IPS DF 4.7 (cell line): Measurements from ENCODE around the gene TASOR.

Source experiments
- DNase-seq: peaks from one replicate; pipeline ENCODE4 v3.0.0-alpha.2; 2013; ENCODE audit warnings: low spot score; ENCODE audit errors: extremely low read depth

Gene TASOR

GRCh38 chr3:56689303-56689702 is 6.2 kb upstream of the TASOR start:
- DNase-seq = no peak

GRCh38 chr3:56688191-56688590 is 5.1 kb upstream of the TASOR start:
- no peak for DNase-seq

GRCh38 chr3:56684029-56684428 is 964 bp upstream of the TASOR start:
- DNase-seq = no peak

DNA sequence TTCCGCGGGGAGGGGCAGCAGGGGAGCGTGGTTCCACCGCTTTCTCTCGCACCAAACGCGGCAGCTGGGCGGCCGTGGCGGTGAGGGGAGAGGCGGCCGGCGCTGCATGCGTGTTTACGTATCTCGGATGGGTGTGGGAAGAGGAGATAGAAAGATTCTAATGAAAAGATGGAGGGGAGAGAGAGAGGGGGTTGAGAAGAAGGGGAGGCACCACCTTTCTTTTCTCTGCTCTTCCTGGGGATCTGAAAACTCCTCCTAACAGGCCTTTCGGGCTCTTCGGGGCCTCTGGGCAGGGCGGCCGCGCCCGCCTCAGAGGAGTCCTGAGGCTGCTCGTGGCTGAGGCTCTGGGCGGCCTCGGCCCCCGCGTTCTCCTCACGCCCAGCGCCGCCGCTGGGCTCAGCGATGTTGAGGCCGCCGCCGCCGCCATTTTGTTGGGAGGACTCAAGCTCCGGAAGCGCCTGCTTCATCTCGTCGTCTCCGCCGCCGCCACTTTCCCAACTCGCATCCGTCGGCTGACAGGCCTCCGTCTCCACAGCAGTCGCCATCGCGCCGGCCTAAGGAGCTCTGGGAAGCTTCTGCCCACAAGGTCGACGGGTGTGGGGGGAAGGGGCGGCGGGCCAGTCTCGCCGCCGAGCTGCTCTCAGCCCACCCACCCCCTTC is 473 bp downstream of the TASOR start:
- no peak for DNase-seq

DNA sequence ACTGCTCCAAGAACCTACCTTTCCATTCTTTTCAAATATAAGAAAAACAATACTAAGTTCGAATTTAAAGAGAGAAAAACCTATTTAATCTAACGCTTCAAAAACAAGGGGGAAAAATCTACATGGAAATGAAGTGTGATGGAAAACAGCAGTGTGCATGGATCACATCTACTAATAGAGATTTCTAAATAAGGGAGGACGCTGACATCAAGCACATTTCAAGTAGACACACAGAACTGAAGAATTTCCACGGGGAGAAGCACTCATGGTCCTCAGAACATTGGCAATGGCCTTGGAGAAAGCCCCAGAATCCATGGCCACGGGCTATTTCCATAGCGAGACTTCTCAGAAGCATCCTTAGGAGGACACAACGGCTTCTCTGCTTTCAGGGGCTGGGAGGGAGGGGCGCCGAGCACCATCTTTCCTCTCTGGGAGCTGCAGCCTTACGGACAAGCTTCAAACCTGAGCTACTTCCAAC is 1.0 kb downstream of the TASOR start:
- DNase-seq = no peak

- DNase-seq = no peak
These were observed 2.9 kb downstream of the TASOR start for GRCh38 chr3:56680054-56680580.

GRCh38 chr3:56677286-56677685 is 5.8 kb downstream of the TASOR start:
- DNase-seq = no peak

DNA sequence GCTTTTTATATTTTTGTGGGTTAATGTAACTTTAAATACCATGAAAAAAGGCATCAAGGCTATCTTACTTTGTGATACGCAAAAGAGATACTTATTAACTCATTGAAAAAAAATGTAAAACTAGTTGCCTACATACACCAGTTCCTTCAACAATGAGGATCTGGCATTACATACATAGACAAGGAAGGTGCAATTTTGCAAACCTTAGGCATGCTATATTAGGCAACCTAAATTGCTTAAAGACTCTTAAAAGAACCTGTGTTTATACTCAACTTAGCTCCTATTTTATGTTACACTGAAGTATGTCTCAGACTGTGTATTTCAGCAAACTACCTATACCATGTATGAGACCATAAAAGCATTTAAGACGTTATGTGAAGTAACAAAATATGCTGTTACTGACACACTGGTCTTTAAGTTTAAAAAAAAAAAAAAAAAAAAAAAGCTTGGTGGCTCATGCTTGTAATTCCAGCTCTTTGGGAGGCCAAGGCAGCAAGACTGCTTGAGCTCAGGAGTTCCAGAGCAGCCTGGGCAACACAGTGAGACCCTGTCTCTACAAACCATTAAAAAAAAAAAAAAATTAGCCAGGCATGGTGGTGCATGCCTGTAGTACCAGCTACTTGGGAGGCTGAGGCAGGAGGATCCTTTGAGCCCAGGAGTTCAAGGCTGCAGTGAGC is 9.1 kb downstream of the TASOR start:
- no peak for DNase-seq

DNA sequence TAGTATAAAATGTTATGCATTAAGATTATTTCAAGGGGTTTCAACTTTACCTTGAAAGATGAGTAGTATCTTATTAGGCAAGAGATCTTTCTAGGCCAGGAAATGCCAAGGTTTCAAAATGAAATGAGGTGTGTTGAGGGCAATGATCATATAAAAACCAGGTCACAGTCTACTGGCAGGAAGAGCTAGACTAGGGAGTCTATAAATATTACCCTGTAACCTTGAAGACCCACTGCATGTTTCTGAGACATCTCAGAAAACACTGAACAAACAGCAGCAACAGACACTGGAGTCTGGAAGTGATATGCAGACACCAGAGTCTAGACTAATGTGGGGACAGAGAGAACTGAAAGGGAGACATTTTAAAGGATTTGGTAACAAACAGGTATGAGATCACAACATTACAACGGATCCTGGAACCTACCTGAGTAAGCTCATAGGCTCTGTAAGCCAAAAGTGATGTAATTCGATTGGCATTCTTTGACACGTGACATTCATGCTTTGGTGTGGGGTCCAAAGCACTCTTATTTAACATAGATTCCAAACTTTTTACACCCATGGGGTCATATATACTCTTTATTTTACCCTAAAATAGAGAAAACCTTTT is 15.0 kb downstream of the TASOR start:
- DNase-seq = no peak

DNA sequence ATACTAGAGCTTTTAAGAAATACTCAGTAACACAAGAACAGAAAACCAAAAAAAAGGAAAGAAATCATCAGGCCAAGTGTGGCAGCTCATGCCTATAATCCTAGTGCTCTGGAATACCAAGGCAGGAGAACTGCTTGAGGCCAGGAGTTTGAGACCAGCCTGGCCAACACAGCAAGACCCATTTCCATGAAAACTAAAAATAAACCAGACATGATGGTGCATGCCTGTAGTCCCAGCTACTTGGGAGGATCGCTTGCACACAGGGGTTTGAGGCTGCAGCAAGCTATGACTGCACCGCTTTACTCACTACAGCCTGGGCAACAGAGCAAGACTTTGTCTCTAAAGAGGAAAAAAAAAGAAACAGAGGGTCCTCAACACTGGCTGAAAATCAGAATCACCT is 18.2 kb downstream of the TASOR start:
- DNase-seq = no peak

- DNase-seq = no peak
These were observed 27.4 kb downstream of the TASOR start for GRCh38 chr3:56655709-56656108.

DNA sequence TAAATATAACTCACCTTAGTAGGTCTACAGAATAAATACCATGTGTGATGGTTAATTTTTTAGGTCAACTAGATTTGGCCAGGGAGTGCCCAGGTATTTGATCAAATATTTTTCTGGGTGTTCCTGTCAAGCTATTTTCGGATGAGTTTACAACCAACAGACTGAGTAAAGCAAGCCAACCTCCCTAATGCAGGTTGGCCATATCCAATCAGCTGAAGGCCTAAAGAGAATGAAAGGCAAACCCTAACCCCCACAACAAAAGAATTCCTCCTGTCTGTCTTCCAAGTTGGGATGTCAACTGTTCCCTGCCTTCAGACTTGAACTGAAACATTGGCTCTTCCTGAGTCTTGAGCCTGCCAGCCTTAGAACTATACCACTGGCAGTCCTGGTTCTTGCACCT is 28.6 kb downstream of the TASOR start:
- DNase-seq = no peak

- no peak for DNase-seq
These were observed 37.7 kb downstream of the TASOR start for GRCh38 chr3:56645407-56645806.

- DNase-seq = no peak
These were observed 49.2 kb downstream of the TASOR start for GRCh38 chr3:56633602-56634535.
